ENCODE results near the gene CDC16. TPM values are rescaled to one million over a fixed set of nuclear protein-coding genes. Genes with fewer than 3 reads are reported as not detected.

CDC16 gene
- total and polyA plus RNA-seq, 2 experiments from 2014 or later, result 57.8 to 58.5 TPM

DNA sequence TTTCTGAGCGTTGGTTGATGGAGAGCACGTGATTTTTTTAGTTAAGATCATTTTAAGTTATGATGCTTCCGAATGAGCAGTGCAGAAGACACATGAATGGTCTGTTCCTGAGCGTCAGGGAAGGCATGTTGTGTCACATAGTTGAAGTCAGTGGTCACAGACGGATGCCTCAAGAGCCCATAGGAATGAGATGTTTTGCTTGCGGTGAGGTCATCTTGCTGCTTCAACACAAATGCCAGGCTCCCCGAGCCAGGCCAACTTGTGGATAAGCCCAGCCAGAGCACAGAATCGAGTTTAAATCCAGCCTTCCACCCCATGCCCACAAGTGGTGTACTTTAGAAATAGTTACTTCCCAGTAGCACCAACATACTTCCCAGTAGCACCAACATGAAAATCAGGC, 52.1 kb downstream of the CDC16 start:
- no peaks in the 10 kb centered on the region for H3K9me2 ChIP-seq (replicated peaks; ENCODE audit: insufficient read depth)
- no peak for DNase-seq (ENCODE audit: low spot score)
- peaks cover 12% of the 10 kb centered on the region for H3K4me1 ChIP-seq (ENCODE audit: insufficient read depth)
- peaks cover 3% of the 10 kb centered on the region for H4K20me1 ChIP-seq (ENCODE audit: insufficient read depth, poor library complexity, severe bottlenecking)
- no peak overlapping the region for H3K27ac ChIP-seq
- no peak overlapping the region for H3K4me3 ChIP-seq
- no peaks in the 10 kb centered on the region for H3K36me3 ChIP-seq (replicated peaks; ENCODE audit: insufficient read depth, low read depth)
- no peaks in the 10 kb centered on the region for H3K9me3 ChIP-seq (ENCODE audit: low read depth)
- 97% methylated on average over 8 of the region's 8 CpGs for WGBS (ENCODE audit: low lambda C conversion rate, missing lambda C conversion rate)
- H3K79me2 ChIP-seq, result peaks cover 84% of the 10 kb centered on the region
- no peak overlapping the region for H2AFZ ChIP-seq
- no peaks in the 10 kb centered on the region for H3K27me3 ChIP-seq
- no peak overlapping the region for H3K4me2 ChIP-seq
- TF ChIP-seq EZH2phosphoT487 (IDR thresholded peaks at IDR 0.05; ENCODE audit: low read depth, severe bottlenecking, unreplicated experiment), result no peak
- TF ChIP-seq EZH2 (IDR thresholded peaks at IDR 0.05; ENCODE audit: borderline replicate concordance), result no peak
- TF ChIP-seq, protein P1, sequence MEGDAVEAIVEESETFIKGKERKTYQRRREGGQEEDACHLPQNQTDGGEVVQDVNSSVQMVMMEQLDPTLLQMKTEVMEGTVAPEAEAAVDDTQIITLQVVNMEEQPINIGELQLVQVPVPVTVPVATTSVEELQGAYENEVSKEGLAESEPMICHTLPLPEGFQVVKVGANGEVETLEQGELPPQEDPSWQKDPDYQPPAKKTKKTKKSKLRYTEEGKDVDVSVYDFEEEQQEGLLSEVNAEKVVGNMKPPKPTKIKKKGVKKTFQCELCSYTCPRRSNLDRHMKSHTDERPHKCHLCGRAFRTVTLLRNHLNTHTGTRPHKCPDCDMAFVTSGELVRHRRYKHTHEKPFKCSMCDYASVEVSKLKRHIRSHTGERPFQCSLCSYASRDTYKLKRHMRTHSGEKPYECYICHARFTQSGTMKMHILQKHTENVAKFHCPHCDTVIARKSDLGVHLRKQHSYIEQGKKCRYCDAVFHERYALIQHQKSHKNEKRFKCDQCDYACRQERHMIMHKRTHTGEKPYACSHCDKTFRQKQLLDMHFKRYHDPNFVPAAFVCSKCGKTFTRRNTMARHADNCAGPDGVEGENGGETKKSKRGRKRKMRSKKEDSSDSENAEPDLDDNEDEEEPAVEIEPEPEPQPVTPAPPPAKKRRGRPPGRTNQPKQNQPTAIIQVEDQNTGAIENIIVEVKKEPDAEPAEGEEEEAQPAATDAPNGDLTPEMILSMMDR (IDR thresholded peaks at IDR 0.05; ENCODE audit: poor library complexity), result no peak

DNA sequence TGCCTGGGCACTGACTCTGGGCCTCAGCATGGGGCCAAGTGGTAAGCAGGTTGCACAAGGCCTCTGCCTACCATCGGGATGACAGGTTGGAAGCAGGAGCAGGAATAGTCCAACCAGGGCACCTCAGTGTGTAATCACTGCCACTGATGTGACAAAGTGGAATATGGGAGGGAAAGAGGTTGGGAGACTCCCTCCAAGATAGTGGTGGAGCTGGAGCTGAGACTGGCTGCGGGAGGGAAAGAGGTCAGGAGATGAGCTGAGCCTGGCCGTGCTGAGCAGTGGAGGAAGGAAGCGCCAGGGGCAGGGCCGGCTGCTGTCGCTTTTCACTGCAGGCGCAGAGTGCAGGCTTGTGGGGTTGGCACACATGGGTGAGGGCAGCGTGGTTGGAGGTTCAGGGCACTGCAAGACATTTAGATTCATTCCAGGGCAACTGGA, 53.5 kb downstream of the CDC16 start:
- TF ChIP-seq, protein P1 (IDR thresholded peaks at IDR 0.05; ENCODE audit: poor library complexity), result no peak
- TF ChIP-seq EZH2phosphoT487 (IDR thresholded peaks at IDR 0.05; ENCODE audit: low read depth, severe bottlenecking, unreplicated experiment), result no peak
- TF ChIP-seq EZH2 (IDR thresholded peaks at IDR 0.05; ENCODE audit: borderline replicate concordance), result no peak
- peaks cover 8% of the 10 kb centered on the region for H3K4me1 ChIP-seq (ENCODE audit: insufficient read depth)
- H3K9me2 ChIP-seq (replicated peaks; ENCODE audit: insufficient read depth), result no peaks in the 10 kb centered on the region
- H3K4me2 ChIP-seq, result no peak overlapping the region
- no peaks in the 10 kb centered on the region for H3K27me3 ChIP-seq
- H4K20me1 ChIP-seq (ENCODE audit: insufficient read depth, poor library complexity, severe bottlenecking), result peaks cover 3% of the 10 kb centered on the region
- H3K27ac ChIP-seq, result no peak overlapping the region
- peaks cover 84% of the 10 kb centered on the region for H3K79me2 ChIP-seq
- no peaks in the 10 kb centered on the region for H3K9me3 ChIP-seq (ENCODE audit: low read depth)
- WGBS (ENCODE audit: low lambda C conversion rate, missing lambda C conversion rate), result 85% methylated on average over 8 of the region's 8 CpGs
- DNase-seq (ENCODE audit: low spot score), result no peak
- H3K36me3 ChIP-seq (replicated peaks; ENCODE audit: insufficient read depth, low read depth), result no peaks in the 10 kb centered on the region
- H3K4me3 ChIP-seq, result no peak overlapping the region
- H2AFZ ChIP-seq, result no peak overlapping the region

DNA sequence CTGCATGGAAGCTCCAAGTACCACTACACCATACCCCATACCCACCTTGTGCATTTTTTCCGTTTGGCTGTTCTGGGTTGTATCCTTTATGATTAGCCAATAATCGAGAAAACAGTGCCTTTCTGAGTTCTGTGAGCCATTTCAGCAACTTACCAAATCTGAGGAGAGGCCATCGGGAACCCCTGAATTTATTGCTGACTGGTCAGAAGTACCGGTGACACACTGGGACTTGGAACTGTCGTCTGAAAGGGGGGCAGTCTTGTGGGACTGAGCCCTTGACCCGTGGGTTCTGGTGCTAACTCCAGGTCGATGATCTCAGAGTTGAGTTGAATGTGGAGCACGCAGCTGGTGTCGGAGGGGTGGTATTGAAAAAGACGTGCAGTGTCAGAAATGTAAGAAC, 61.8 kb downstream of the CDC16 start:
- TF ChIP-seq EZH2 (IDR thresholded peaks at IDR 0.05; ENCODE audit: borderline replicate concordance) (no peak), EZH2phosphoT487 (IDR thresholded peaks at IDR 0.05; ENCODE audit: low read depth, severe bottlenecking, unreplicated experiment) (no peak)
- TF ChIP-seq, protein P1 (IDR thresholded peaks at IDR 0.05; ENCODE audit: poor library complexity), result no peak
- Histone ChIP-seq H3K9me2 (replicated peaks; ENCODE audit: insufficient read depth) (no peaks in the 10 kb centered on the region), H3K36me3 (replicated peaks; ENCODE audit: insufficient read depth, low read depth) (no peaks in the 10 kb centered on the region), H3K4me1 (ENCODE audit: insufficient read depth) (no peaks in the 10 kb centered on the region), H4K20me1 (ENCODE audit: insufficient read depth, poor library complexity, severe bottlenecking) (peaks cover 4% of the 10 kb centered on the region), H3K79me2 (peaks cover 23% of the 10 kb centered on the region), H3K4me2 (no peak overlapping the region), H3K9me3 (ENCODE audit: low read depth) (no peaks in the 10 kb centered on the region), H3K4me3 (no peak overlapping the region), H3K27me3 (no peaks in the 10 kb centered on the region), H3K27ac (no peak overlapping the region), H2AFZ (no peak overlapping the region)
- no peak for DNase-seq (ENCODE audit: low spot score)
- WGBS (ENCODE audit: low lambda C conversion rate, missing lambda C conversion rate), result 92% methylated on average over 10 of the region's 10 CpGs

DNA sequence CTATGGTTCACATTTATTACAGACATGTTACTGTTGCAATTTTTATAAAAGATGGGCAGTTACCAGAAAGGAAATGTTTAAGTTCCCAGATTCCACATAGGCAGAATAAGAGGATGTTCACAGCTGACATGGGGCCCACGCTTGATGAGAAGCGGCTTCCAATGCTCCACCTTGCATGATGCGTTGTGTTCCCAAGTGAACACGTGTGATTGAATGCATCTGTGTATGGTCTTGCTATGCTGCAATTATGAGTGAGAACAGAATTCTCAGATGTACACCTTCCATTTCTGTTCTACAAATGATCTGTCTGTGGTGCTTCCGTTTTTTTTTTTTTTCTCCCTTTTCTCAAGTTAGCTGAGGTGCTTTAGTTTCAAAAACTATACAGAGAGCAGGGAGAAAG, 62.2 kb downstream of the CDC16 start:
- no peak overlapping the region for H3K4me3 ChIP-seq
- H3K27ac ChIP-seq, result no peak overlapping the region
- no peak for DNase-seq (ENCODE audit: low spot score)
- H3K9me3 ChIP-seq (ENCODE audit: low read depth), result no peaks in the 10 kb centered on the region
- TF ChIP-seq EZH2 (IDR thresholded peaks at IDR 0.05; ENCODE audit: borderline replicate concordance) (no peak), EZH2phosphoT487 (IDR thresholded peaks at IDR 0.05; ENCODE audit: low read depth, severe bottlenecking, unreplicated experiment) (no peak)
- TF ChIP-seq, protein P1 (IDR thresholded peaks at IDR 0.05; ENCODE audit: poor library complexity), result no peak
- H3K27me3 ChIP-seq, result no peaks in the 10 kb centered on the region
- peaks cover 4% of the 10 kb centered on the region for H4K20me1 ChIP-seq (ENCODE audit: insufficient read depth, poor library complexity, severe bottlenecking)
- H3K36me3 ChIP-seq (replicated peaks; ENCODE audit: insufficient read depth, low read depth), result no peaks in the 10 kb centered on the region
- WGBS (ENCODE audit: low lambda C conversion rate, missing lambda C conversion rate), result 94% methylated on average over 5 of the region's 5 CpGs
- peaks cover 20% of the 10 kb centered on the region for H3K79me2 ChIP-seq
- H3K4me1 ChIP-seq (ENCODE audit: insufficient read depth), result no peaks in the 10 kb centered on the region
- H3K4me2 ChIP-seq, result no peak overlapping the region
- no peaks in the 10 kb centered on the region for H3K9me2 ChIP-seq (replicated peaks; ENCODE audit: insufficient read depth)
- no peak overlapping the region for H2AFZ ChIP-seq

All from hepatocyte (in vitro differentiated cells).